ENCODE results near the gene NDUFB10. TPM values are rescaled to one million over a fixed set of nuclear protein-coding genes. Genes with fewer than 3 reads are reported as not detected.

Gene NDUFB10
- total and polyA plus RNA-seq, 10 of the 15 experiments (the other 5 are each of a cell fraction or from before 2014, with no cell fraction given) = 52.2 to 319 (median 130) TPM

DNA sequence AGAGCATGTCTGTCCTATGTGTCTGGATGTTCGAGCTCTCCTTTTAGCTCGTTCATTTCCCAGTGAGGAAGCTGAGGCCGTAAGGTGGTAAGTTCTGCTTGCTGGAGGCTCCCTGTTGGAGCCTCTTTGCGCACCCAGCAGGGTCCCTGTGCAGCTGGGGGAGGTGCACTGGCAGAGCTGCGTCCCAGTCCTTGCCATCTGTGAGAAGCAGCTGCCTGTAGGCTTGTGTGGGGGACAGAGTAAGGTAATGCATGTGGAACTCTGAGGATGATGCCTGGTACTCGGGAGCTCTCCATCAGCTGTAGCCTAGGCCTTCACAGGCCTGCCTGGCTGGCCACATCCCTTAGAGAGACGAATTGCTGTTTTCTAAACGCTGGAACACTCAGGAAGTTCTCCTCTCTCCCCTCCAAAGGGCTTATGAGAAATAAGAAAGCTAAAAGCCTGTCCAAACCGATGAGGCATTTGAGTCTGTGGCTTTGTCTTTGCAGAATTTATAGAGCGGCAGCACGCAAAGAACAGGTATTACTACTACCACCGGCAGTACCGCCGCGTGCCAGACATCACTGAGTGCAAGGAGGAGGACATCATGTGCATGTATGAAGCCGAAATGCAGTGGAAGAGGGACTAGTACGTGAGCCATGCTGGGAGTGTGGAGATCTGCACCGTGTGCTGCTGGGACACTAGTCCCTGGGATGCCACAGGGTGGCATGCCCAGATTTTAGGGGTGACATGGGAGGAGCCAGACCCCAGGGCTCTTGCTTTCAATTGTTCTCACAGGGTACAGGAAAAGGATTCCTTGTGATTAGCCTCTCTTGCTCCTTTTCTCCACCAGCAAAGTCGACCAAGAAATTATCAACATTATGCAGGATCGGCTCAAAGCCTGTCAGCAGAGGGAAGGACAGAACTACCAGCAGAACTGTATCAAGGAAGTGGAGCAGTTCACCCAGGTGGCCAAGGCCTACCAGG, 1.6 kb downstream of the NDUFB10 start:
- Histone ChIP-seq H2AFZ (ENCODE audit: control insufficient read depth, low read depth, low read length) (no peak overlapping the region), H3K4me3 (peak overlapping the region; percentile 83), H4K20me1 (ENCODE audit: control insufficient read depth, insufficient read depth) (peaks cover 6% of the 10 kb centered on the region; the same call in 1 of the 2 replicates), H3K4me2 (ENCODE audit: control insufficient read depth, insufficient read depth) (peak overlapping the region; percentile 73), H3K27me3 (replicated peaks in 1 of 2; ENCODE audit: control insufficient read depth in 2 of 2, insufficient read depth in 2 of 2, low read length in 1 of 2) (no peaks in the 10 kb centered on the region), H3K79me2 (ENCODE audit: control insufficient read depth, insufficient read depth, low read length) (peaks cover 61% of the 10 kb centered on the region), H3K4me1 (ENCODE audit: control insufficient read depth, insufficient read depth, low read length) (peaks cover 19% of the 10 kb centered on the region), H3K36me3 (ENCODE audit: control insufficient read depth in 2 of 2, insufficient read depth in 2 of 2, low read length in 1 of 2) (peaks cover 11 to 13% of the 10 kb centered on the region in 2 experiments; a peak in 3 of 4 replicates), H3K9ac (ENCODE audit: control insufficient read depth, insufficient read depth, low read length) (peak overlapping the region; percentile 89), H3K9me3 (replicated peaks; ENCODE audit: control insufficient read depth, insufficient read depth, low read length) (no peaks in the 10 kb centered on the region), H3K27ac (ENCODE audit: control insufficient read depth, insufficient read depth) (peak overlapping the region; percentile 37)
- ChIA-PET RAD21 (ENCODE audit: unreplicated experiment) (interaction anchor here (1.0 to 1.1 kb wide), 4 partner anchors 18 to 180 kb away, joined by 3 to 4 read pairs (median 4); partner anchors contain the start of genes MSRB1, NOXO1, NUBP2 and SPSB3), POLR2A (interaction anchor here (0.7 to 2.2 kb wide), 5 partner anchors 10 to 721 kb away, joined by 3 to 13 read pairs (median 3); partner anchors contain the start of genes KCTD5, NTHL1, SYNGR3 and TBL3), SMC1A (ENCODE audit: uncharacterized antibody, unreplicated experiment) (interaction anchor here (1.1 to 1.4 kb wide), 2 partner anchors 11 to 43 kb away, joined by 3 to 7 read pairs; partner anchors contain the start of gene TBL3), CTCF (interaction anchor here (1.0 to 1.6 kb wide), 3 partner anchors 15 to 43 kb away, joined by 4 to 6 read pairs (median 5); no protein-coding TSS in a partner anchor)
- ATAC-seq (peak; percentile 28), FAIRE-seq (peak; percentile 18), DNase-seq (ENCODE audit: low read depth, low spot score) (no peak)
- intact Hi-C loops (cut with micrococcal nuclease; ENCODE audit: unreplicated experiment) (no loop called here), in situ Hi-C loops (cut with MboI) (no loop called here)
- 5% methylated on average over 20 of the region's 20 CpGs for WGBS (ENCODE audit: insufficient coverage, insufficient replicate concordance, low lambda C conversion rate, missing lambda C conversion rate)
- BruUV-seq (replicated peaks) = TSS peak; percentile 54
- TF ChIP-seq ZNF207 (IDR thresholded peaks at IDR 0.05; ENCODE audit: borderline replicate concordance) (no peak), TCF7 (IDR thresholded peaks at IDR 0.05; ENCODE audit: borderline replicate concordance) (0 out of 2 replicates have a peak, but pooled peaks have one; percentile 13), KAT2A (conservative IDR thresholded peaks at IDR 0.05; ENCODE audit: control insufficient read depth, low read depth, low read length) (no peak), KLF5 (IDR thresholded peaks at IDR 0.05; ENCODE audit: partially characterized antibody) (no peak), BACH1 (IDR thresholded peaks at IDR 0.05; ENCODE audit: borderline replicate concordance) (peak; percentile 73), CBX3 (IDR thresholded peaks at IDR 0.05; ENCODE audit: borderline replicate concordance, low read depth) (no peak), JUND (IDR thresholded peaks at IDR 0.05; ENCODE audit: low read depth, low read length) (no peak), FOS (IDR thresholded peaks at IDR 0.05; ENCODE audit: borderline replicate concordance, extremely low read depth, insufficient read length) (no peak), ZBED1 (IDR thresholded peaks at IDR 0.05; ENCODE audit: borderline replicate concordance) (peak; percentile 94), RFX5 (IDR thresholded peaks at IDR 0.05; ENCODE audit: low read depth, low read length) (no peak), TBL1XR1 (IDR thresholded peaks at IDR 0.05; ENCODE audit: low read depth, low read length) (no peak), NFIC (IDR thresholded peaks at IDR 0.05; ENCODE audit: low read depth, low read length) (peak; percentile 59), POU2F2 (IDR thresholded peaks at IDR 0.05; ENCODE audit: borderline replicate concordance, low read depth, low read length) (no peak; the same call in 2 of the 3 replicates)
- TF ChIP-seq, protein P1, sequence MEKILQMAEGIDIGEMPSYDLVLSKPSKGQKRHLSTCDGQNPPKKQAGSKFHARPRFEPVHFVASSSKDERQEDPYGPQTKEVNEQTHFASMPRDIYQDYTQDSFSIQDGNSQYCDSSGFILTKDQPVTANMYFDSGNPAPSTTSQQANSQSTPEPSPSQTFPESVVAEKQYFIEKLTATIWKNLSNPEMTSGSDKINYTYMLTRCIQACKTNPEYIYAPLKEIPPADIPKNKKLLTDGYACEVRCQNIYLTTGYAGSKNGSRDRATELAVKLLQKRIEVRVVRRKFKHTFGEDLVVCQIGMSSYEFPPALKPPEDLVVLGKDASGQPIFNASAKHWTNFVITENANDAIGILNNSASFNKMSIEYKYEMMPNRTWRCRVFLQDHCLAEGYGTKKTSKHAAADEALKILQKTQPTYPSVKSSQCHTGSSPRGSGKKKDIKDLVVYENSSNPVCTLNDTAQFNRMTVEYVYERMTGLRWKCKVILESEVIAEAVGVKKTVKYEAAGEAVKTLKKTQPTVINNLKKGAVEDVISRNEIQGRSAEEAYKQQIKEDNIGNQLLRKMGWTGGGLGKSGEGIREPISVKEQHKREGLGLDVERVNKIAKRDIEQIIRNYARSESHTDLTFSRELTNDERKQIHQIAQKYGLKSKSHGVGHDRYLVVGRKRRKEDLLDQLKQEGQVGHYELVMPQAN (conservative IDR thresholded peaks at IDR 0.05) = no peak
- TF ChIP-seq, protein P2, sequence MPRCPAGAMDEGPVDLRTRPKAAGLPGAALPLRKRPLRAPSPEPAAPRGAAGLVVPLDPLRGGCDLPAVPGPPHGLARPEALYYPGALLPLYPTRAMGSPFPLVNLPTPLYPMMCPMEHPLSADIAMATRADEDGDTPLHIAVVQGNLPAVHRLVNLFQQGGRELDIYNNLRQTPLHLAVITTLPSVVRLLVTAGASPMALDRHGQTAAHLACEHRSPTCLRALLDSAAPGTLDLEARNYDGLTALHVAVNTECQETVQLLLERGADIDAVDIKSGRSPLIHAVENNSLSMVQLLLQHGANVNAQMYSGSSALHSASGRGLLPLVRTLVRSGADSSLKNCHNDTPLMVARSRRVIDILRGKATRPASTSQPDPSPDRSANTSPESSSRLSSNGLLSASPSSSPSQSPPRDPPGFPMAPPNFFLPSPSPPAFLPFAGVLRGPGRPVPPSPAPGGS (IDR thresholded peaks at IDR 0.05; ENCODE audit: borderline replicate concordance, insufficient read depth, low read depth, low read length, poor library complexity, severe bottlenecking) = peak; percentile 65
- TF ChIP-seq, protein P3, sequence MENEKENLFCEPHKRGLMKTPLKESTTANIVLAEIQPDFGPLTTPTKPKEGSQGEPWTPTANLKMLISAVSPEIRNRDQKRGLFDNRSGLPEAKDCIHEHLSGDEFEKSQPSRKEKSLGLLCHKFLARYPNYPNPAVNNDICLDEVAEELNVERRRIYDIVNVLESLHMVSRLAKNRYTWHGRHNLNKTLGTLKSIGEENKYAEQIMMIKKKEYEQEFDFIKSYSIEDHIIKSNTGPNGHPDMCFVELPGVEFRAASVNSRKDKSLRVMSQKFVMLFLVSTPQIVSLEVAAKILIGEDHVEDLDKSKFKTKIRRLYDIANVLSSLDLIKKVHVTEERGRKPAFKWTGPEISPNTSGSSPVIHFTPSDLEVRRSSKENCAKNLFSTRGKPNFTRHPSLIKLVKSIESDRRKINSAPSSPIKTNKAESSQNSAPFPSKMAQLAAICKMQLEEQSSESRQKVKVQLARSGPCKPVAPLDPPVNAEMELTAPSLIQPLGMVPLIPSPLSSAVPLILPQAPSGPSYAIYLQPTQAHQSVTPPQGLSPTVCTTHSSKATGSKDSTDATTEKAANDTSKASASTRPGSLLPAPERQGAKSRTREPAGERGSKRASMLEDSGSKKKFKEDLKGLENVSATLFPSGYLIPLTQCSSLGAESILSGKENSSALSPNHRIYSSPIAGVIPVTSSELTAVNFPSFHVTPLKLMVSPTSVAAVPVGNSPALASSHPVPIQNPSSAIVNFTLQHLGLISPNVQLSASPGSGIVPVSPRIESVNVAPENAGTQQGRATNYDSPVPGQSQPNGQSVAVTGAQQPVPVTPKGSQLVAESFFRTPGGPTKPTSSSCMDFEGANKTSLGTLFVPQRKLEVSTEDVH (IDR thresholded peaks at IDR 0.05; ENCODE audit: low read depth, partially characterized antibody) = peak; percentile 34

All from GM12878 (cell line).